ENCODE results near the gene GALNT8.
"Not testable (repeated sequence)": the region's sequence is repeated elsewhere in the genome, so short reads cannot be mapped to it uniquely, and the experiment has no call there.

GRCh38 chr12:4751654-4752053 is 31.5 kb downstream of the GALNT8 start:
- not testable (repeated sequence) for TF ChIP-seq YY1 (IDR thresholded peaks at IDR 0.05; ENCODE audit: low read depth, low read length); GABPA (IDR thresholded peaks at IDR 0.05; ENCODE audit: low read depth); USF1 (IDR thresholded peaks at IDR 0.05; ENCODE audit: borderline replicate concordance, extremely low read length, insufficient read depth, low read depth, low read length); EP300 (IDR thresholded peaks at IDR 0.05; ENCODE audit: borderline replicate concordance in 1 of 2, control insufficient read depth in 1 of 2, low read depth in 2 of 2, low read length in 2 of 2); SPI1 (IDR thresholded peaks at IDR 0.05; ENCODE audit: borderline replicate concordance, insufficient read depth, low read depth, low read length)
